Aorta (tissue), 5 donors: Measurements from ENCODE around the gene NT5DC1. TPM values are rescaled to one million over a fixed set of nuclear protein-coding genes. Genes with fewer than 3 reads are reported as not detected.

Experiments used
- ATAC-seq: fragments of 200-7000 bp; cut with Tn5 transposase; one replicate; pipeline ENCODE4 v1.9.1; 2022; ENCODE audit warnings: moderate library complexity; ENCODE audit not compliant: low FRiP score
- DNase-seq, 2 donors: peaks; one replicate each; pipeline ENCODE4 v3.0.0-alpha.2; 2020
- H3K27ac ChIP-seq, 2 donors: one replicate each; pipeline ENCODE4 v1.5.1; 2013; ENCODE audit warnings: low read length in 2 of 2, mild to moderate bottlenecking in 2 of 2, moderate library complexity in 2 of 2, control low read depth in 1 of 2, inconsistent platforms in 1 of 2, low read depth in 1 of 2
- H3K27me3 ChIP-seq, 2 donors: one replicate each; pipeline ENCODE4 v1.6.1; 2013; ENCODE audit warnings: control low read depth in 1 of 2, low read length in 1 of 2, mild to moderate bottlenecking in 1 of 2, moderate library complexity in 1 of 2; ENCODE audit not compliant: insufficient read depth in 2 of 2, control insufficient read depth in 1 of 2
- H3K36me3 ChIP-seq, 2 donors: one replicate each; pipeline ENCODE4 v1.6.1; 2013; ENCODE audit warnings: control low read depth in 1 of 2, low read length in 1 of 2, mild to moderate bottlenecking in 1 of 2; ENCODE audit not compliant: insufficient read depth in 2 of 2, control insufficient read depth in 1 of 2
- H3K4me1 ChIP-seq, 2 donors: one replicate each; pipeline ENCODE4 v1.6.1; 2013; ENCODE audit warnings: low read length in 2 of 2, control low read depth in 1 of 2, mild to moderate bottlenecking in 1 of 2, moderate library complexity in 1 of 2; ENCODE audit not compliant: insufficient read depth in 2 of 2, control insufficient read depth in 1 of 2
- H3K4me3 ChIP-seq, 2 donors: one replicate each; pipeline ENCODE4 v1.5.1; 2013; ENCODE audit warnings: low read length in 2 of 2, control low read depth in 1 of 2, mild to moderate bottlenecking in 1 of 2
- H3K9me3 ChIP-seq: one replicate; pipeline ENCODE4 v1.6.1; 2013; ENCODE audit warnings: mild to moderate bottlenecking, low read length; ENCODE audit not compliant: control insufficient read depth
- WGBS, 2 donors: extraction: QIAGEN DNeasy Blood & Tissue Kit; methylation state at CpG; one replicate each; pipeline ENCODE4 v1.1.7; 2013; 5-methylcytosine and 5-hydroxymethylcytosine counted together
- intact Hi-C, 2 donors: fragments of 100-400 bp; cut with DNase I; formaldehyde crosslinking; loops; one replicate each; pipeline versions ENCODE4 v1.14.2 to v1.15.0; 2022
- polyA plus RNA-seq, 2 donors: library from polyadenylated mRNA; stranded (reverse); fragments of 200-250 nt; gene quantifications; one replicate each; pipeline ENCODE4 v1.2.3, GENCODE V29; 2013
- total RNA-seq, 2 donors: library from RNA; stranded (reverse); fragmentation: NEBNext Ultra II Directional; extraction: Animal tissue kit (Norgen Biotek cat#: 25700); gene quantifications; one replicate each; pipeline ENCODE4 v1.2.1, GENCODE V29; 2021
- donor health status: healthy with polysubstance abuse.
- donor health status: Bipolar disorder and iron deficiency.
- donor health status: DM: no; HTN: no; CAD: no.
- donor health status: DM: no; HTN: no; CAD: no.
- donor health status: DM: yes; HTN: yes; CAD: no.

NT5DC1 gene
- total and polyA plus RNA-seq, 4 donors: 17.0 to 47.5 (median 38.0) TPM

DNA sequence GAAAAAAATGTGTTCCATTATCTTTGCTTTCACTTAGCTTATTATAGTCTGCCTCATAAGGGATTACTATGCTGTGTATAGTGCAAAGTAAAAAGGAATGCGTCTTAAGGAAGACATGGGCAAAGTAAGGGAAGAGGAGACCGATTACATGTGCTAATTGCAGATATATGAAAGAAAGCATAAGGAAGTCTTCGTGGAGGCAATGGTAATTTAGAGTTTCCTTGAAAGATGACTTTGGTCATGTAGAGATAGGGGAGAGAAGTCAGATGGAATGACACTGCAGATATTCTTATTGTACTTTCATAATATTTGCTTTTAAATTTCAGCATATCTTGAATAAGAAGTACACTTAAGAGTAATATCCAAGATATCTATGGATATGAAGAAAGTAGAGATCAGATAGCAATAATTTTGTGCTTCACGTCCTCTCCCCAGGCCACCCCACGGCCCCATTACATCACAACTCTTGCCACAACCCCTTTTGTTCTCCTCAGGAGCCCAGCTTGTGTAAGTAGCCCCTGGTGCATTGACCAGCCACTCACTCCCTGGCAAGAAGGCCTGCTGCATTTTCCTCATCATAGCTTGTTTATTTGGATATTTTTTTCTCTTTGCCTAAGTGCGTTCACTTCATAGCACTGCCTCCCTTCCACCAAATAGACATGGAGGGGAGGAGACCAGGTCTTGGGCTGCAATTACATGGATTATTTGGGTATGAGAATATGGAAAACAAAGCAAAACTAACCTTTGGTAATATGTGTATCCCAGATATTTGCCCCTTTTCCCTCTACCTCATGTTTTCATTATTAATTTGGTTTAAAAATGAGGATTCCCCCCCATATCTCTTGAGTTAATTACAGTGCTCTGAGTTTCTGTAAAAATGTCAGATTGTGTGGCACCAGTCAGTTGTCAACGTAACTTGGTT, 56.0 kb downstream of the NT5DC1 start:
- Histone ChIP-seq H3K27ac (no peak overlapping the region), H3K4me1 (peaks cover 0 to 1% of the 10 kb centered on the region in 2 donors), H3K4me3 (no peak overlapping the region), H3K36me3 (peaks cover 0 to 2% of the 10 kb centered on the region in 2 donors), H3K27me3 (no peaks in the 10 kb centered on the region), H3K9me3 (no peaks in the 10 kb centered on the region)
- 91% methylated on average over 7 of the region's 7 CpGs for WGBS, 2 donors
- ATAC-seq (no peak), DNase-seq (no peak)
- intact Hi-C loops: no loop called here

DNA sequence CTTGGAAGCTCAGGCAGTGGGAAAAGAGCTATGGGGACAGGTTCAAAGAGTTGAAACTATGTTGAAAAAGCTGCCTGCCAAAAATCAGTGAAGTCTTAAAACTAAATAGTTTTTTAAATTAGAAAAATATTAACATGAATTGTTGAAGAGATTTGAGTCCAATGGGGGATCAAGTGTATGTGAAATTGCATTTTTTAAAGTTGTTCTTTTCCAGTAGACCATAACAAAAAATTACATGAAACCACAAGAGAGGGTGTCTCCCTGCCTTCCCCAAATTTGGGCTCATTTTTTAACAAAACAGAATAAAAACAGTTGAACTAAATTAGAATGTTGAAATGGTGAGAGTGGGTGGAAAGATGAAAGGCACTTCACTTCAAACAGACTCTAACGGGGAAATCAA, 56.7 kb downstream of the NT5DC1 start:
- peaks cover 0 to 1% of the 10 kb centered on the region in 2 donors for H3K4me1 ChIP-seq
- 48 to 81% methylated on average over 1 of the region's 1 CpG for WGBS, 2 donors

DNA sequence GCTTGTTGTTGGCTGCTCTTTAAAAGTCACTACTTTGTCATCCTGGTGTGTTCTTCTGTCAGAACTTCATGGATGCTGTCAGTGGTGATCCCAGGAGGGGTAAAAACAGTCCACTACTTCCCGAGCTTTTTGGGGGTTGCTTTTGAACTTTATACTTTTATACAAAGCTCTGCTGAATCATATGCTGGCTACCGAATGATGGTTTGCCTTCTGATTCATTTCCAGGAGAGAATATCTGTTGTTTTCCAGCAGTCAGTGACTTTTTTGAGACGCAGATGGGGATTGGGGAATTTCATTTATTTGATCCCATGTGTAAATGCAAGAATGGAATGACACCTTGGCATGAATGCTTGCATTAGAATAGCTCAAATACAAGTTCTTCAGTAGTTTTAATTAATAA, 58.0 kb downstream of the NT5DC1 start:
- no peak for ATAC-seq
- H3K27me3 ChIP-seq: no peaks in the 10 kb centered on the region
- WGBS, 2 donors: 28 to 39% methylated on average over 3 of the region's 3 CpGs
- H3K9me3 ChIP-seq: no peaks in the 10 kb centered on the region
- no peak overlapping the region for H3K4me3 ChIP-seq
- H3K27ac ChIP-seq: no peak overlapping the region
- intact Hi-C loops: no loop called here
- DNase-seq: no peak
- H3K36me3 ChIP-seq: peaks cover 0 to 2% of the 10 kb centered on the region in 2 donors
- H3K4me1 ChIP-seq: peaks cover 0 to 1% of the 10 kb centered on the region in 2 donors

More for the DNA sequence above, 56.7 kb downstream of the NT5DC1 start:
- Histone ChIP-seq H3K27ac (no peak overlapping the region), H3K9me3 (no peaks in the 10 kb centered on the region), H3K4me3 (no peak overlapping the region), H3K36me3 (peaks cover 0 to 2% of the 10 kb centered on the region in 2 donors), H3K27me3 (no peaks in the 10 kb centered on the region)
- intact Hi-C loops: no loop called here
- no peak for DNase-seq
- no peak for ATAC-seq

DNA sequence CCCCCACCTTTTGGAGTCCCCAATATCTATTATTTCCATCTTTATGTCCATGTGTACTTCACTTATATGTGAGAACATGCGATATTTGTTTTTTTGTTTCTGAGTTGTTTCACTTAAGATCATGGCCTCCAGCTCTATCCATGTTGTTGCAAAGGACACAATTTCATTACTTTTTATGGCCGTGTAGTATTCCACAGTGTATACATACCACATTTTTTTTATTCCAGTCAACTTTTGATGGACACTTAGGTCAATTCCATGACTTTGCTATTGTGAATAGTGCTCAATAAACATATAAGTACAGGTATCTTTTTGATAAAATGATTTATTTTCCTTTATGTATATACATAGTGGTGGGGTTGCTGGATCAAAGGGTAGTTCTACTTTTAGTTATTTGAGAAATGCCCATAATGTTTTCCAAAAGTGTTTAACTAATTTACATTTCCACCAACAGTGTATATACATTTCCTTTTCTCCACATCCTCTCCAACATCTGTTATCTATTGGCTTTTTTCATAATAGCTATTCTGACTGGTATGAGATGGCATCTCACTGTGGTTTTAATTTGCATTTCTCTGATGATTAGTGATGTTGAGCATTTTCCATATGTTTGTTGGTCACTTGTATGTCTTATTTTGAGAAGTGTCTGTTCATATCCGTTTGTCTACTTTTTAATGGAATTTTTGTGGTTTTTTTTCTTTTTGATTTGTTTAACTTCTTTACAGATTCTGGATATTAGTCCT, 59.3 kb downstream of the NT5DC1 start:
- Histone ChIP-seq H3K4me1 (peaks cover 0 to 1% of the 10 kb centered on the region in 2 donors), H3K9me3 (no peaks in the 10 kb centered on the region), H3K4me3 (no peak overlapping the region), H3K36me3 (peaks cover 0 to 2% of the 10 kb centered on the region in 2 donors), H3K27ac (no peak overlapping the region), H3K27me3 (no peaks in the 10 kb centered on the region)
- WGBS, 2 donors: 94 to 96% methylated on average over 3 of the region's 3 CpGs
- DNase-seq (no peak), ATAC-seq (no peak)
- intact Hi-C loops: no loop called here

DNA sequence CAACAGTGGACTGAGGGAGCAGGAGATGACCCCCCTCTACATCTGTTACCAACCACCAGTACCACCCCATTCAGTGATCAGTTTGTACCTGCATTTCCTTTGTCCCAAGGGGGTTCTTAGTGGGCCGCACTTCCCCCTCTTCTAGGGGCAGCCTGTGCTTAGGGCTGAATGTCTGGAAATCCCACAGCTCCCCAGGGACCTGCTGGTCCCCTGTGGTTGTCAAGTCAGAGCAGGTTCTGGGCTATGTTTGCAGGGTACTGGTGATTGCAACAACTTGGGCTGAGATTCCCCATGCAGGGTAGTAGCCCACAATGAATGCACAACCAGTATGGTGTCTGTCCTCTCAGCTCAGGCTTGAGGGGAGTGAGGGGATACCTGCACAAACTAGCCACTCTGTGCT, 64.9 kb downstream of the NT5DC1 start:
- Histone ChIP-seq H3K36me3 (no peaks in the 10 kb centered on the region), H3K4me1 (no peaks in the 10 kb centered on the region), H3K9me3 (no peaks in the 10 kb centered on the region), H3K27ac (no peak overlapping the region), H3K4me3 (no peak overlapping the region), H3K27me3 (no peaks in the 10 kb centered on the region)
- DNase-seq (no peak), ATAC-seq (no peak)
- intact Hi-C loops: no loop called here
- WGBS, 2 donors: 99 to 100% methylated on average over 1 of the region's 1 CpG

DNA sequence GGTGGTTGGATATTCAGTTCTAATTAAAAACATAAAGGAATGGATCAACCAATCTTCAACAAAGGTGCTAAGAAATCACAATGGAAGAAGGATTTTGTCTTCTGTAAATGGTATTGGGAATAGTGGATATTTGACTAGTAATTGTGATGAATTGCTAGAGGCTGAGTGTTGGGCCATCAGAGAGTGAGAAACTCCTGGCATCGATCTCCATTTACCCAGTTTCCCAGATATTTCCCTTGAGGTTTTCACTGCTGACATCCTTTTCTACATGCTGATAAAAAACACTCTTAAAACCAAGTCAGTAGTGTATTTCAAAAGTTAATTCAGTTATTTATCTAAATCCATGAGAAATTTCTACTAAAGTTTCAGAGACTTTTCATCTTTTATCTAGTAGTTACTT, 65.7 kb downstream of the NT5DC1 start:
- ATAC-seq (no peak), DNase-seq (no peak)
- no peak overlapping the region for H3K4me3 ChIP-seq
- no peak overlapping the region for H3K27ac ChIP-seq
- no peaks in the 10 kb centered on the region for H3K27me3 ChIP-seq
- WGBS, 2 donors: 11 to 28% methylated on average over 1 of the region's 1 CpG
- H3K9me3 ChIP-seq: no peaks in the 10 kb centered on the region
- H3K4me1 ChIP-seq: no peaks in the 10 kb centered on the region
- H3K36me3 ChIP-seq: no peaks in the 10 kb centered on the region
- intact Hi-C loops: no loop called here

DNA sequence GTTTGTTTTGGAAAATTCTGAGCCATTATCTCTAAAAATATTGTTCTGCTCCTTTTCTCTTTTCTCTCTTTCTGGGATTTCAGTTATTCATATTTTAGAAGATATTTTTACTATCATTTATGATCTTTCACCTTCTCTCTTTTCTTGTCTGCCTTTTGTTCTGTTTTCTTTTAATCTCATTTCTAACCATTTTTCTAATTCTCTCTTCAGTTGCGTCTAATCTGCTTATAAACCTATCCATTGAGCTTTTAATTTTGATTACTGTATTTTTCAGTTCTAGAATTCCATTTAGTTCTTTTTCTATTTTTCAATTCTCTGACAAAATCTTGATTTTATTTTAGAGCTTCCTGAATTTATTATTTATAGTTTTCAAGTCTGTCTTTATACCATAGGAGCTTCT, 67.5 kb downstream of the NT5DC1 start:
- ATAC-seq (no peak), DNase-seq (no peak)
- Histone ChIP-seq H3K27ac (no peak overlapping the region), H3K9me3 (no peaks in the 10 kb centered on the region), H3K4me1 (no peaks in the 10 kb centered on the region), H3K4me3 (no peak overlapping the region), H3K36me3 (no peaks in the 10 kb centered on the region), H3K27me3 (no peaks in the 10 kb centered on the region)
- 99 to 100% methylated on average over 1 of the region's 1 CpG for WGBS, 2 donors
- intact Hi-C loops: no loop called here

DNA sequence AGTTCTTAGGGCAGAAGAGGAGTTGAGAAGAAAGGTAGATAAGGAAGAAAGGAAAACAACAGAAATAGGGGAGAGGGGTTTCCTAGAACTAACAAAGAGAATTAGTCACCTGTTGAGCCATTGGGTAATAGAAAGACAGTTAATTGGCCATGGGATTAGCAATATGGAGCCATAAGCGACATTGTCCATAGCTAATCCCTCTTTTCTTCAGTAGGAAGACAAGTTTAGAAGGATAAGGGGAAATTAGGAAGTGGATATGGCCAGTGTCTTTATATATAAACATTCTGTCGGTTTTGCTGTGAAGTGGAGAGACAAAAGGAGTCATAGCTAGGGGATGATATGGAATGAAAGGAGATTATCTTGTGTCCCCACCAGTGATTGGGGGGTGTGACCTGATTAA, 69.2 kb downstream of the NT5DC1 start:
- H3K27me3 ChIP-seq: no peaks in the 10 kb centered on the region
- peaks cover 0 to 2% of the 10 kb centered on the region in 2 donors for H3K36me3 ChIP-seq
- DNase-seq (no peak), ATAC-seq (no peak)
- intact Hi-C loops: no loop called here
- H3K27ac ChIP-seq: no peak overlapping the region
- H3K4me3 ChIP-seq: no peak overlapping the region
- H3K4me1 ChIP-seq: no peaks in the 10 kb centered on the region
- no peaks in the 10 kb centered on the region for H3K9me3 ChIP-seq
- WGBS, 2 donors: 96 to 100% methylated on average over 2 of the region's 2 CpGs
